ENCODE measurements around the gene CSAG1.
"Not testable (repeated sequence)": the region's sequence is repeated elsewhere in the genome, so short reads cannot be mapped to it uniquely, and the experiment has no call there.

Gene CSAG1

GRCh38 chrX:152697952-152698931, 35.3 kb downstream of the CSAG1 start, which contains the start of gene MAGEA3:
Gene MAGEA3 (plus strand): TSS chrX:152698794. CDS start chrX:152700833, 2,039 bp downstream.
- H3K27me3 ChIP-seq (ENCODE audit: control insufficient read depth in 1 of 2, insufficient read depth in 2 of 2, low read length in 2 of 2); H3K9ac ChIP-seq (ENCODE audit: low read depth in 1 of 2, low read length in 2 of 2); H3K4me1 ChIP-seq (ENCODE audit: control insufficient read depth in 1 of 2, insufficient read depth in 2 of 2, low read length in 2 of 2); H3K9me3 ChIP-seq (ENCODE audit: control insufficient read depth in 1 of 2, low read length in 2 of 2); H3K36me3 ChIP-seq (ENCODE audit: control insufficient read depth in 1 of 2, insufficient read depth in 2 of 2, low read length in 2 of 2); H3K4me3 ChIP-seq (ENCODE audit: low read depth in 1 of 2, low read length in 2 of 2); H3K27ac ChIP-seq (ENCODE audit: low read depth, low read length): not testable (repeated sequence)

GRCh38 chrX:152681012-152681411, 52.5 kb downstream of the CSAG1 start:
- not testable (repeated sequence) for H3K4me3 ChIP-seq (ENCODE audit: low read depth in 1 of 2, low read length in 2 of 2); H3K9ac ChIP-seq (ENCODE audit: low read depth in 1 of 2, low read length in 2 of 2); H3K4me1 ChIP-seq (ENCODE audit: control insufficient read depth in 1 of 2, insufficient read depth in 2 of 2, low read length in 2 of 2); H3K27me3 ChIP-seq (ENCODE audit: control insufficient read depth in 1 of 2, insufficient read depth in 2 of 2, low read length in 2 of 2); H3K36me3 ChIP-seq (ENCODE audit: control insufficient read depth in 1 of 2, insufficient read depth in 2 of 2, low read length in 2 of 2); H3K9me3 ChIP-seq (ENCODE audit: control insufficient read depth in 1 of 2, low read length in 2 of 2); H3K27ac ChIP-seq (ENCODE audit: low read depth, low read length)
